ENCODE data around the gene PHLDA3.

The PHLDA3 gene

DNA sequence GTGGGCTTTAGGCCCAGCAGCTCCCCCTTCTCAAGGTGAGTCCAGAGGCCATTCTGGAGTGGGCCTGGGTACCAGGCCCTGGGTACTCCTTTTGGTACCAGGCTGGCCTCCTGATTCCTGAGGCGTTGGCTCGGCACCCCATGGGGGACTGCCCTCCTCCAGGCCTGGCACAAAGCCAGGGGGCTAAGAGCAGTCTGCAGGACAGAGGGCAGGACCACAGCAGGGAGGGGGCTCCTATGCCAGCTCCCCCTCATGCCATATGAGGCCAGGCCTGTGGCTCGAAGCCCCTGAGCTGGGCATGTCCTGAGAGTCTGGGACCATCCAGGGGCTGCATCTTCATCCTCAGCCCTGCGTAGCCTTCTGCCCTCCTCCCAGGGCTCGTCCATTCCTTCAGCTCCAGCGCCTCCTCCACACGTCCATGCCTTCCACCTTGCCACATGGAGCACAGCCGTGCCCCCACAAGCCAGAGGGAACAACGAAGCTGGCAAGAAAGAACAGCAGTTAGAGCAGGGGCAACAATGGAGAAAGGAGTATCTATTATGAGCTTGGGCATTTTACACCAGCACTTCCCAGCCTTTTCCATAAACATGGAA lies 3.2 kb downstream of the PHLDA3 start:
- TF ChIP-seq, protein P1, sequence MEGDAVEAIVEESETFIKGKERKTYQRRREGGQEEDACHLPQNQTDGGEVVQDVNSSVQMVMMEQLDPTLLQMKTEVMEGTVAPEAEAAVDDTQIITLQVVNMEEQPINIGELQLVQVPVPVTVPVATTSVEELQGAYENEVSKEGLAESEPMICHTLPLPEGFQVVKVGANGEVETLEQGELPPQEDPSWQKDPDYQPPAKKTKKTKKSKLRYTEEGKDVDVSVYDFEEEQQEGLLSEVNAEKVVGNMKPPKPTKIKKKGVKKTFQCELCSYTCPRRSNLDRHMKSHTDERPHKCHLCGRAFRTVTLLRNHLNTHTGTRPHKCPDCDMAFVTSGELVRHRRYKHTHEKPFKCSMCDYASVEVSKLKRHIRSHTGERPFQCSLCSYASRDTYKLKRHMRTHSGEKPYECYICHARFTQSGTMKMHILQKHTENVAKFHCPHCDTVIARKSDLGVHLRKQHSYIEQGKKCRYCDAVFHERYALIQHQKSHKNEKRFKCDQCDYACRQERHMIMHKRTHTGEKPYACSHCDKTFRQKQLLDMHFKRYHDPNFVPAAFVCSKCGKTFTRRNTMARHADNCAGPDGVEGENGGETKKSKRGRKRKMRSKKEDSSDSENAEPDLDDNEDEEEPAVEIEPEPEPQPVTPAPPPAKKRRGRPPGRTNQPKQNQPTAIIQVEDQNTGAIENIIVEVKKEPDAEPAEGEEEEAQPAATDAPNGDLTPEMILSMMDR (IDR thresholded peaks at IDR 0.05; ENCODE audit: low read depth, low read length), result no peak
- H3K4me3 ChIP-seq (ENCODE audit: low read depth, low read length), result peak overlapping the region; percentile 100

DNA sequence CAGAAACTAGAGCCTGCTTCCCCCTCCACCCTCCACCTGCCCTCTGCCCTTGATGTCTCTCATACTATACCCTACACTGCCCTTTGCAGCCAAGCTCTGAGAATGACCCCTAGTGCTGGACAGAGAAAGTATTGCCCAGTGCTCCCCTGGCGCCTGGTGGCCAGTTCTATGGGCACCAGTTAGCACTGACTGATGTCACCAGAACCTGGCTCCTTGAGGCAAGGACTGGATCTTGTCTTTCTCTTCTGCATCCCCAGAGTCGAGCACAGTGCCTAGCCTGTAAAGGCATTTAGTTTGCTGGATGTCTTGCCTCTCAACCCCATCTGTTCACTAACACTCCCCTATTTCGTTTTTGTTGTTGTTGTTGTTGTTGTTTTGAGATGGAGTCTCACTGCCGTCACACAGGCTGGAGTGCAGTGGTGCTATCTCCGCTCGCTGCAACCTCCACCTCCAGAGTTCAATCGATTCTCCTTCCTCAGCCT lies 5.9 kb downstream of the PHLDA3 start:
- TF ChIP-seq, protein P1 (IDR thresholded peaks at IDR 0.05; ENCODE audit: low read depth, low read length), result peak; percentile 28
- H3K4me3 ChIP-seq (ENCODE audit: low read depth, low read length), result no peak overlapping the region

DNA sequence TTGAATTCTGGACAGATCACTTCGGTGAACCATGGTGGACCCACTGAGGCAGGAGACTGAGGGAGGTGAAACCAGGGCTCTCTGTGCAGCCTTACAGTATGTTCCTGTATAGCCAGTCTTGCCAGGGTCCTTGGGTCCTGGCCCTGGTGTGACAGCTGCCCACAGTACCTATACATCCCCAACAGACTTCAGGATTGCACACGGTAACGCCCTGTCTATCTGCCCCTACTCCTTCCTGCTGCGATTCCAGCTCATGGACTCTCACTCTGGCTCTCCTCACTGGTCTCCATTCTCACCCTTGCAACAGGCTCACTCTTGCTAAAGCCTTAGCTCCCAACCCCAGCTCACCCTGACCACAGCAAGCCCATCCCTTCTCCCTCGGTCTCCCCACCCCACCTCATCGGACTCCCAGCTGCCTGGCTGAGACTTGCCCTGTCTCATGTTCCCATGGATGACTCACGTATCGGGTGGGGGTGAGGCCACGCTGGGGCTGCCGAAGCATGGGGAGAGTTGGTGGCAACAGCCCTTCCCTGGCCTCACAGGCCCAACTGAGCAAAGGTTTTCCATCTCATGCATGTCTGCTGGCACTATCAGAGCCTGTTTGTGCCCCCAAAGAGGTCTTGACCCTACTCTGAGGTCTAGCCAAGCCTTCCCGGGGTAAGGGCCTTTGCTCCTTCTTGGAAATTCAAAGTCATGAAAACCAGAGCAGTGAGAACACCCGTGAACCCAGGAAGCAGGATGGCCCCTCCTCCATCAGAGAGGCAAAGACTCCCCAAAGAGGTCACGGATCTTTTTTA lies 7.1 kb downstream of the PHLDA3 start:
- TF ChIP-seq, protein P1 (IDR thresholded peaks at IDR 0.05; ENCODE audit: low read depth, low read length), result no peak
- H3K4me3 ChIP-seq (ENCODE audit: low read depth, low read length), result peak overlapping the region; percentile 2; the same call in 1 of the 2 replicates

DNA sequence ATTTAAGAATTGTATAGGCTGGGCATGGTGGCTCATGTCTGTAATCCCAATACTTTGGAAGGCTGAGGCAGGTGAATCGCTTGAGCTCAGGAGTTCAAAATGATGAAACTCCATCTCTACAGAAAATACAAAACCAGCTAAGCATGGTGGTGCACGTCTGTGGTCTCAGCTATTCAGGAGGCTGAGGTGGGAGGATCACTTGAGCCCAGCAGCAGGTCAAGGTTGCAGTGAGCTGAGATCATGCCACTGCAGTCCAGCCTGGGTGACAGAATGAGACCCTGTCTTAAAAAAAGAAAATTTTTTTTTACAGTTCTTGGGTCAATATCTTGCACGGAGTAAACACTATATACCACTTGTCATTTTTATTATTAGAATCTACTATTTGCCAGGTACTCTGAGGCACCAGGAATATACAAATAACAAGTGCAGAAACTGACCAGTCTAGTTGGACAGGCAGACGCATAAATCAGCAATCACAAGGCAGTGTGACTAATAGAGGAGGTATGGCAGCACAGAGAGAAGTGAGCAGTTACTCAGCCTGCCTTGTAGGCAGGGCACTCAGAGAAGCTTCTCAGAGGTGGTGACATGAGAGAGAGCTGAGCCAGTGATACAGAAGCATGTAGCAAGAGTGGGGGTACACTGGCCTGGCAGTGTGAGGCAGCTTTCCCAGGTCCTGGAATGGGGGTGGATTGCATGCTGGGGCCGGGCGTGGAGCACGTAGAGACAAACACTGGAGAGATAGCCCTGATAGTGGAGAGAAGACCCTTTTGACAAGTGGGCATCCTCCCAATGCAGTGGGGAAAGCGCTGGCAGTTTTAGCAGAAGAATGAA lies 8.0 kb downstream of the PHLDA3 start:
- H3K4me3 ChIP-seq (ENCODE audit: low read depth, low read length), result peak overlapping the region; percentile 2; the same call in 1 of the 2 replicates

DNA sequence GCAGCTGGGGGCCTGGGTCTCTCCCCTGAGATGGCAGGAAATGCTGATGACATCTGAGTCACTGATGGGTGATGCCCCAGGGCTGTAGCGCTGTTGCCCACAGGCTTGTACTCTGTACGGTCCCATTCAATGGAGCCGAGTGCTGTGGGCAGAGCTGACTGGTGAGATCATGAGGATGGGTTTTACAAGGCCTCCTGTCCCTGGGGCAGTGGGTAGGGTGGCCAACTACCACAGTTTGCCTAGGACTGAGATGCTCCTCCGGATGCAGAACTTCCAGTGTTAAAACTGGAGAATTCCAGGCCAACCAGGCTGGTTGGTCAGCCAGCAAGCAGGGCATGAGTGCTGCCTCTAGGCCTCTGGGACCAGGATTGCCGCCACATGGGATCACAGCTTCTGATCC lies 9.2 kb downstream of the PHLDA3 start:
- no peak overlapping the region for H3K4me3 ChIP-seq (ENCODE audit: low read depth, low read length)
- TF ChIP-seq, protein P1 (IDR thresholded peaks at IDR 0.05; ENCODE audit: low read depth, low read length), result no peak

More for the DNA sequence above, 8.0 kb downstream of the PHLDA3 start:
- TF ChIP-seq, protein P1 (IDR thresholded peaks at IDR 0.05; ENCODE audit: low read depth, low read length), result no peak

DNA sequence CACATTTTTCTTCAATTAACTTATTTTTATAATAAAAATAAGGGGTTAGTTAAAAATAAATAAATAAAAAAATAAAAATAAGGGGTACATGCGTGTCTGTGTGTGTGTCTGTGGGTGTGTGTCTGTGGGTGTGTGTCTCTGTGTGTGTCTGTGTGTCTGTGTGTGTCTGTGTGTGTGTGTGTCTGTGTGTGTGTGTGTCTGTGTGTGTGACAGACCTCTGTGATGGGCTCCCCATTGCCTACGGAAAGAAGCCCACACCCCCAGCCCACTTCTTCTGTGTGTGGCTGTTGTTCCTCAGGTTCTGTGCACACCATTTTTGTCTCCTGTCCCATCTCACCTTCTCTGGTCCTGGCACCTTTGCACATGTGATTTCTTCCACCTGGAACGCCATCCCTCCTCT lies 9.9 kb downstream of the PHLDA3 start:
- TF ChIP-seq, protein P1 (IDR thresholded peaks at IDR 0.05; ENCODE audit: low read depth, low read length), result no peak
- no peak overlapping the region for H3K4me3 ChIP-seq (ENCODE audit: low read depth, low read length)

Measured in WI38 (cell line).